PC-9 (cell line): ENCODE results near the gene TENT5C. TPM values are rescaled to one million over a fixed set of nuclear protein-coding genes. Genes with fewer than 3 reads are reported as not detected.

ENCODE experiments used
- BruUV-seq: library from RNA; stranded (reverse); fragments of 400-500 nt; replicated peaks from 2 replicates; lab custom pipeline; 2021; lab: Mats Ljungman, UMichigan
- CTCF ChIA-PET: fragments of 300-600 bp; sonication (Branson Sonifier 250); formaldehyde crosslinking; loops from one replicate; lab custom pipeline; 2022; ENCODE audit warnings: antibody characterized with exemption; lab: Charles Lee
- POLR2A ChIA-PET: fragments of 300-600 bp; sonication (Branson Sonifier 250); formaldehyde crosslinking; loops from one replicate; lab custom pipeline; 2022; ENCODE audit warnings: antibody characterized with exemption; ENCODE audit not compliant: unreplicated experiment; lab: Charles Lee
- DNase-seq, 2 experiments: peaks; one replicate each; pipeline versions ENCODE4 v3.0.0 to v3.0.0-alpha.2; 2015 to 2022; ENCODE audit warnings: mixed read lengths in 1 of 2
- H2AFZ ChIP-seq: fragments of 200-600 bp; sonication (generic); 2 replicates; pipeline ENCODE4 v1.8.1; 2017; ENCODE audit warnings: antibody characterized with exemption
- H3F3A ChIP-seq: fragments of 200-600 bp; sonication (generic); 2 replicates; pipeline ENCODE4 v1.8.1; 2017; ENCODE audit warnings: antibody characterized with exemption, mild to moderate bottlenecking, low read depth; ENCODE audit not compliant: insufficient read depth
- H3K27ac ChIP-seq: fragments of 200-600 bp; sonication (generic); 2 replicates; pipeline ENCODE4 v1.6.1; 2016; ENCODE audit warnings: mixed run types
- H3K27me3 ChIP-seq: fragments of 200-600 bp; sonication (generic); 2 replicates; pipeline ENCODE4 v1.6.1; 2016; ENCODE audit warnings: low read depth, mixed run types; ENCODE audit not compliant: insufficient read depth
- H3K36me3 ChIP-seq: fragments of 200-600 bp; sonication (generic); 2 replicates; pipeline ENCODE4 v1.6.1; 2016; ENCODE audit warnings: low read depth, mixed run types
- H3K4me1 ChIP-seq: fragments of 200-600 bp; sonication (generic); replicated peaks from 2 replicates; pipeline ENCODE4 v1.6.1; 2016; ENCODE audit warnings: mixed run types; ENCODE audit not compliant: insufficient read depth
- H3K4me2 ChIP-seq: fragments of 200-600 bp; sonication (generic); 2 replicates; pipeline ENCODE4 v1.6.1; 2017; ENCODE audit warnings: mixed run types
- H3K4me3 ChIP-seq: fragments of 200-600 bp; sonication (generic); 2 replicates; pipeline ENCODE4 v1.6.1; 2016; ENCODE audit warnings: mixed run types
- H3K79me2 ChIP-seq: fragments of 200-600 bp; sonication (generic); 2 replicates; pipeline ENCODE4 v1.6.1; 2017; ENCODE audit warnings: low read depth, mixed run types
- H3K9me2 ChIP-seq: fragments of 200-600 bp; sonication (generic); 2 replicates; pipeline ENCODE4 v1.8.1; 2017; ENCODE audit warnings: mild to moderate bottlenecking; ENCODE audit not compliant: insufficient read depth
- H3K9me3 ChIP-seq: fragments of 200-600 bp; sonication (generic); 2 replicates; pipeline ENCODE4 v1.8.1; 2016; ENCODE audit warnings: low read depth; ENCODE audit not compliant: insufficient read depth
- H4K20me1 ChIP-seq: fragments of 200-600 bp; sonication (generic); 2 replicates; pipeline ENCODE4 v1.8.1; 2017; ENCODE audit not compliant: insufficient read depth
- EZH2 ChIP-seq: fragments of 200-600 bp; sonication (generic); IDR thresholded peaks from 2 replicates; pipeline ENCODE4 v1.8.0; 2017; ENCODE audit warnings: antibody characterized with exemption, low read depth
- intact Hi-C: fragments of 100-400 bp; cut with micrococcal nuclease; formaldehyde crosslinking; loops from one replicate; pipeline ENCODE4 v1.10.0; 2022; ENCODE audit not compliant: unreplicated experiment
- total RNA-seq: library from RNA; stranded (reverse); gene quantifications from 2 replicates; pipeline ENCODE4 v1.2.3, GENCODE V29; 2021
- TF ChIP-seq, protein P1 (sequence below): fragments of 200-600 bp; sonication (generic); conservative IDR thresholded peaks from 2 replicates; pipeline ENCODE4 v1.6.1; 2017; ENCODE audit warnings: mixed run types, antibody characterized with exemption, mild to moderate bottlenecking, moderate library complexity

TENT5C gene
- total RNA-seq, 1 experiment from 2014 or later, result 4.3 TPM

- Histone ChIP-seq H3K27ac (no peak overlapping the region), H3K9me3 (no peaks in the 10 kb centered on the region), H3K9me2 (no peaks in the 10 kb centered on the region), H3K27me3 (no peaks in the 10 kb centered on the region), H3K4me3 (no peak overlapping the region), H2AFZ (no peak overlapping the region), H3K4me1 (no peaks in the 10 kb centered on the region), H3K36me3 (no peaks in the 10 kb centered on the region), H3F3A (peaks cover 4% of the 10 kb centered on the region; the same call in 1 of the 2 replicates), H3K79me2 (no peaks in the 10 kb centered on the region), H4K20me1 (no peaks in the 10 kb centered on the region), H3K4me2 (no peak overlapping the region)
- POLR2A ChIA-PET, result no interaction called here
- no peak for DNase-seq
- CTCF ChIA-PET, result no interaction called here
- TF ChIP-seq, protein P1, sequence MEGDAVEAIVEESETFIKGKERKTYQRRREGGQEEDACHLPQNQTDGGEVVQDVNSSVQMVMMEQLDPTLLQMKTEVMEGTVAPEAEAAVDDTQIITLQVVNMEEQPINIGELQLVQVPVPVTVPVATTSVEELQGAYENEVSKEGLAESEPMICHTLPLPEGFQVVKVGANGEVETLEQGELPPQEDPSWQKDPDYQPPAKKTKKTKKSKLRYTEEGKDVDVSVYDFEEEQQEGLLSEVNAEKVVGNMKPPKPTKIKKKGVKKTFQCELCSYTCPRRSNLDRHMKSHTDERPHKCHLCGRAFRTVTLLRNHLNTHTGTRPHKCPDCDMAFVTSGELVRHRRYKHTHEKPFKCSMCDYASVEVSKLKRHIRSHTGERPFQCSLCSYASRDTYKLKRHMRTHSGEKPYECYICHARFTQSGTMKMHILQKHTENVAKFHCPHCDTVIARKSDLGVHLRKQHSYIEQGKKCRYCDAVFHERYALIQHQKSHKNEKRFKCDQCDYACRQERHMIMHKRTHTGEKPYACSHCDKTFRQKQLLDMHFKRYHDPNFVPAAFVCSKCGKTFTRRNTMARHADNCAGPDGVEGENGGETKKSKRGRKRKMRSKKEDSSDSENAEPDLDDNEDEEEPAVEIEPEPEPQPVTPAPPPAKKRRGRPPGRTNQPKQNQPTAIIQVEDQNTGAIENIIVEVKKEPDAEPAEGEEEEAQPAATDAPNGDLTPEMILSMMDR, result no peak
- BruUV-seq, result no TSS peak
- intact Hi-C loops, result no loop called here
Measured at GRCh38 chr1:117582451-117582850, 23.4 kb upstream of the TENT5C start.

GRCh38 chr1:117583247-117583646 lies 22.6 kb upstream of the TENT5C start:
- intact Hi-C loops, result no loop called here
- TF ChIP-seq, protein P1, result no peak
- no peak for TF ChIP-seq EZH2
- BruUV-seq, result no TSS peak

GRCh38 chr1:117584181-117584580 lies 21.7 kb upstream of the TENT5C start:
- intact Hi-C loops, result no loop called here
- BruUV-seq, result no TSS peak
- CTCF ChIA-PET, result no interaction called here

More at GRCh38 chr1:117583247-117583646, 22.6 kb upstream of the TENT5C start:
- Histone ChIP-seq H3K79me2 (no peaks in the 10 kb centered on the region), H3K36me3 (no peaks in the 10 kb centered on the region), H3K9me3 (no peaks in the 10 kb centered on the region), H3K9me2 (no peaks in the 10 kb centered on the region), H3K27ac (no peak overlapping the region), H3K4me1 (no peaks in the 10 kb centered on the region), H4K20me1 (no peaks in the 10 kb centered on the region), H3K27me3 (no peaks in the 10 kb centered on the region), H3F3A (peaks cover 4% of the 10 kb centered on the region; the same call in 1 of the 2 replicates), H2AFZ (no peak overlapping the region), H3K4me3 (no peak overlapping the region), H3K4me2 (no peak overlapping the region)
- no peak for DNase-seq
- POLR2A ChIA-PET, result no interaction called here
- CTCF ChIA-PET, result no interaction called here

More at GRCh38 chr1:117584181-117584580, 21.7 kb upstream of the TENT5C start:
- no peaks in the 10 kb centered on the region for H3K79me2 ChIP-seq
- H3K36me3 ChIP-seq, result no peaks in the 10 kb centered on the region
- H2AFZ ChIP-seq, result no peak overlapping the region
- H3K27ac ChIP-seq, result no peak overlapping the region
- H3K27me3 ChIP-seq, result no peaks in the 10 kb centered on the region
- no peaks in the 10 kb centered on the region for H3K4me1 ChIP-seq
- TF ChIP-seq, protein P1, result no peak
- no peak for TF ChIP-seq EZH2
- H3K9me3 ChIP-seq, result no peaks in the 10 kb centered on the region
- peaks cover 4% of the 10 kb centered on the region; the same call in 1 of the 2 replicates for H3F3A ChIP-seq
- no peaks in the 10 kb centered on the region for H3K9me2 ChIP-seq
- H3K4me3 ChIP-seq, result no peak overlapping the region
- no peak for DNase-seq
- H3K4me2 ChIP-seq, result no peak overlapping the region
- H4K20me1 ChIP-seq, result no peaks in the 10 kb centered on the region
- POLR2A ChIA-PET, result no interaction called here
